Calu3 (cell line): ENCODE measurements around the gene ZNF552. TPM values are rescaled to one million over a fixed set of nuclear protein-coding genes. Genes with fewer than 3 reads are reported as not detected.

Experiments used
- BruUV-seq: library from RNA; stranded (reverse); fragments of 400-500 nt; replicated peaks from 2 replicates; lab custom pipeline; 2021; lab: Mats Ljungman, UMichigan
- CTCF ChIA-PET: fragments of 300-600 bp; sonication (Branson Sonifier 250); formaldehyde crosslinking; loops from one replicate; lab custom pipeline; 2022; ENCODE audit warnings: antibody characterized with exemption; lab: Charles Lee
- DNase-seq: peaks from one replicate; pipeline ENCODE4 v3.0.0; 2022
- H3K27ac Mint-ChIP-seq: one replicate; pipeline ENCODE4 v1.8.0; 2022; ENCODE audit warnings: mixed read lengths; ENCODE audit not compliant: unreplicated experiment
- H3K27me3 Mint-ChIP-seq: one replicate; pipeline ENCODE4 v1.8.0; 2022; ENCODE audit warnings: mixed read lengths; ENCODE audit not compliant: unreplicated experiment
- H3K36me3 Mint-ChIP-seq: one replicate; pipeline ENCODE4 v1.8.0; 2022; ENCODE audit warnings: mild to moderate bottlenecking, moderate library complexity, mixed read lengths; ENCODE audit not compliant: insufficient read depth, unreplicated experiment
- H3K4me1 Mint-ChIP-seq: one replicate; pipeline ENCODE4 v1.8.0; 2022; ENCODE audit warnings: mild to moderate bottlenecking, low read depth, mixed read lengths; ENCODE audit not compliant: unreplicated experiment
- H3K4me3 Mint-ChIP-seq: one replicate; pipeline ENCODE4 v1.8.0; 2022; ENCODE audit warnings: mild to moderate bottlenecking, low read depth, moderate library complexity, mixed read lengths; ENCODE audit not compliant: unreplicated experiment
- H3K9me3 Mint-ChIP-seq: one replicate; pipeline ENCODE4 v1.8.0; 2022; ENCODE audit warnings: low read depth, mixed read lengths; ENCODE audit not compliant: unreplicated experiment
- CTCF ChIP-seq: fragments of 200-600 bp; IDR thresholded peaks from one replicate; pipeline ENCODE4 v1.8.0; 2022; ENCODE audit warnings: antibody characterized with exemption; ENCODE audit not compliant: unreplicated experiment
- intact Hi-C: fragments of 100-400 bp; cut with micrococcal nuclease; formaldehyde crosslinking; loops from one replicate; pipeline ENCODE4 v1.10.0; 2022; ENCODE audit not compliant: unreplicated experiment
- total RNA-seq: library from RNA; stranded (reverse); gene quantifications from 2 replicates; pipeline ENCODE4 v1.2.3, GENCODE V29; 2022

ZNF552 gene
- total RNA-seq, 1 experiment from 2014 or later, result 24.8 TPM

- no peak overlapping the region for H3K4me3 Mint-ChIP-seq
- no peaks in the 10 kb centered on the region for H3K27me3 Mint-ChIP-seq
- intact Hi-C loops, result no loop called here
- H3K36me3 Mint-ChIP-seq, result peaks cover 74% of the 10 kb centered on the region
- H3K9me3 Mint-ChIP-seq, result peaks cover 37% of the 10 kb centered on the region
- CTCF ChIA-PET, result no interaction called here
- no TSS peak for BruUV-seq
- no peak for DNase-seq
- no peak for TF ChIP-seq CTCF
- H3K4me1 Mint-ChIP-seq, result no peaks in the 10 kb centered on the region
- H3K27ac Mint-ChIP-seq, result no peak overlapping the region
Measured at GRCh38 chr19:57778336-57778735, 36.4 kb downstream of the ZNF552 start.

- Mint-ChIP-seq H3K9me3 (peaks cover 41% of the 10 kb centered on the region), H3K27ac (no peak overlapping the region), H3K4me3 (no peak overlapping the region), H3K36me3 (peaks cover 88% of the 10 kb centered on the region), H3K4me1 (no peaks in the 10 kb centered on the region), H3K27me3 (no peaks in the 10 kb centered on the region)
- intact Hi-C loops, result no loop called here
- CTCF ChIA-PET, result no interaction called here
- TF ChIP-seq CTCF, result no peak
- BruUV-seq, result no TSS peak
- no peak for DNase-seq
Measured at GRCh38 chr19:57776764-57777296, 37.9 kb downstream of the ZNF552 start.

GRCh38 chr19:57773488-57773887, 41.2 kb downstream of the ZNF552 start:
- H3K36me3 Mint-ChIP-seq, result peaks cover 86% of the 10 kb centered on the region
- H3K4me1 Mint-ChIP-seq, result no peaks in the 10 kb centered on the region
- H3K9me3 Mint-ChIP-seq, result peaks cover 24% of the 10 kb centered on the region
- no peaks in the 10 kb centered on the region for H3K27me3 Mint-ChIP-seq
- H3K27ac Mint-ChIP-seq, result peak overlapping the region; percentile 73
- CTCF ChIA-PET, result no interaction called here
- TF ChIP-seq CTCF, result no peak
- no peak overlapping the region for H3K4me3 Mint-ChIP-seq
- no TSS peak for BruUV-seq
- DNase-seq, result no peak
- intact Hi-C loops, result no loop called here

GRCh38 chr19:57771417-57771816, 43.3 kb downstream of the ZNF552 start:
- Mint-ChIP-seq H3K4me3 (no peak overlapping the region), H3K36me3 (peaks cover 66% of the 10 kb centered on the region), H3K27me3 (no peaks in the 10 kb centered on the region), H3K9me3 (peaks cover 20% of the 10 kb centered on the region), H3K4me1 (no peaks in the 10 kb centered on the region), H3K27ac (peak overlapping the region; percentile 15)
- no peak for TF ChIP-seq CTCF
- intact Hi-C loops, result no loop called here
- CTCF ChIA-PET, result no interaction called here
- no TSS peak for BruUV-seq
- DNase-seq, result no peak
